MM.1S (cell line): Measurements from ENCODE around the gene ADNP2.

Source experiments
- DNase-seq: peaks from one replicate; pipeline ENCODE4 v3.0.0-alpha.2; 2015
- H2AFZ ChIP-seq: fragments of 300-600 bp; sonication (generic); 2 replicates; pipeline ENCODE4 v1.6.0; 2016; ENCODE audit warnings: antibody characterized with exemption, low read length
- H3F3A ChIP-seq: fragments of 300-600 bp; sonication (generic); 2 replicates; pipeline ENCODE4 v1.6.1; 2016; ENCODE audit warnings: mild to moderate bottlenecking, antibody characterized with exemption, low read length, moderate library complexity, mixed read lengths; ENCODE audit not compliant: insufficient read depth
- H3K27ac ChIP-seq: fragments of 300-600 bp; sonication (generic); 2 replicates; pipeline ENCODE4 v1.5.1; 2016; ENCODE audit warnings: mild to moderate bottlenecking, low read length
- H3K27me3 ChIP-seq: fragments of 300-600 bp; sonication (generic); replicated peaks from 2 replicates; pipeline ENCODE4 v1.6.0; 2016; ENCODE audit warnings: low read length; ENCODE audit not compliant: insufficient read depth
- H3K36me3 ChIP-seq: fragments of 300-600 bp; sonication (generic); replicated peaks from 2 replicates; pipeline ENCODE4 v1.6.1; 2016; ENCODE audit warnings: mild to moderate bottlenecking, low read length, mixed read lengths; ENCODE audit not compliant: insufficient read depth
- H3K4me1 ChIP-seq: fragments of 300-600 bp; sonication (generic); 2 replicates; pipeline ENCODE4 v1.6.1; 2016; ENCODE audit warnings: low read length, mixed read lengths
- H3K4me2 ChIP-seq: fragments of 300-600 bp; sonication (generic); 2 replicates; pipeline ENCODE4 v1.6.0; 2016; ENCODE audit warnings: low read depth, low read length
- H3K4me3 ChIP-seq: fragments of 300-600 bp; sonication (generic); 2 replicates; pipeline ENCODE4 v1.5.1; 2016; ENCODE audit warnings: low read length, mixed read lengths
- H3K79me2 ChIP-seq: fragments of 300-600 bp; sonication (generic); 2 replicates; pipeline ENCODE4 v1.6.1; 2016; ENCODE audit warnings: mixed run types, low read length, mixed read lengths
- H3K9ac ChIP-seq: fragments of 300-600 bp; sonication (generic); 2 replicates; pipeline ENCODE4 v1.6.1; 2016; ENCODE audit warnings: low read length, mixed read lengths
- H3K9me2 ChIP-seq: fragments of 300-600 bp; sonication (generic); replicated peaks from 2 replicates; pipeline ENCODE4 v1.6.1; 2016; ENCODE audit warnings: mild to moderate bottlenecking, low read length, mixed read lengths; ENCODE audit not compliant: insufficient read depth
- H3K9me3 ChIP-seq: fragments of 300-600 bp; sonication (generic); replicated peaks from 2 replicates; pipeline ENCODE4 v1.6.1; 2016; ENCODE audit warnings: mild to moderate bottlenecking, low read length, mixed read lengths; ENCODE audit not compliant: insufficient read depth
- H4K20me1 ChIP-seq: fragments of 300-600 bp; sonication (generic); 2 replicates; pipeline ENCODE4 v1.6.1; 2016; ENCODE audit warnings: mild to moderate bottlenecking, low read length, moderate library complexity, mixed read lengths; ENCODE audit not compliant: insufficient read depth
- EZH2 ChIP-seq: fragments of 300-600 bp; sonication (generic); optimal IDR thresholded peaks from 2 replicates; pipeline ENCODE3; 2017; ENCODE audit warnings: low read depth, mild to moderate bottlenecking, antibody characterized with exemption, low read length, mixed read lengths
- EZH2phosphoT487 ChIP-seq: fragments of 300-600 bp; sonication (generic); IDR thresholded peaks from 2 replicates; pipeline ENCODE4 v1.6.1; 2018; ENCODE audit warnings: antibody characterized with exemption, low read length
- TF ChIP-seq, protein P1 (sequence below): fragments of 300-600 bp; sonication (generic); IDR thresholded peaks from 2 replicates; pipeline ENCODE4 v1.5.1; 2016; ENCODE audit warnings: antibody characterized with exemption, low read length, mixed read lengths

Gene ADNP2

GRCh38 chr18:80180778-80181564, 71.9 kb downstream of the ADNP2 start:
- H3K4me1 ChIP-seq = no peaks in the 10 kb centered on the region
- no peak overlapping the region for H3K4me2 ChIP-seq

DNA sequence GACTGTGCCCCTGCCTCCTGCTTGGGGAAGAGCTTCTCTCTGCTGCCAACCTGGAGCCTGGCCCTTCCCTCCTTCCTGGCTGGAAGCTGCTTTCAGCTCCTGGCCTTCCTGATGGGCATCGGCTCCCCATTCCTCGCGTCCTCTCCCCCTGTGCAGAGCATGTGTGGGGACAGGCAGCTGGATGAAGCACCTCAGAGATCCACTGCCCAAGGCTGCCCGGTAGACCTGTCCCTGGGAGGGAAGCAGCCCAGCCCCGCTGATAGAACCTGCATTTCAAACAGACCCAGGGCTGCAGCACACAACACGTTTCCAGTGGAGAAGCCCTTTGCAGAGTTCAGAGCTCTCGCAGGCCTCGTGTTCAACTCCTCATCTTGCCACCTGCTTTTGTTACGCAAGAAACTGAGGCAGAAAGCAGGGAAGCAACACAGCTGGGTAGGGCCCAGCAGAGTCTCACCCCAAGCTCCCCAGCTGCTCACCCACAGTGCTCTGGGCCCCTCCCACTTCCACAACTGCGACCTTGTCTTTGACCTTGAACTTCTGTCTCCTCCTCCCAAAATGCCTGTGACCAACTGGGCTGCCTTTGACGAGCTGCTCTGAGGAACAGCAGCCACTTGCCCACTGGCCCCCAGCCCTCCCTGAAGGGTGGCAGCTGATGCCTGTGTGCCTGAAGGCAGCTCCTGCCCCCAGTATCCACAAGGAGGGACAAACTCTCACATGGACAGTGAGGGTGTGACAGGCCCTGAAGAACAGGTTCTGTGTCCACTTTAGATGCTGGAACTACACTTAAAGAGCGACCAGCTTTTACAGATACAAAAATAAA, 72.8 kb downstream of the ADNP2 start:
- H3F3A ChIP-seq = no peaks in the 10 kb centered on the region
- no peaks in the 10 kb centered on the region for H3K9me3 ChIP-seq
- H3K36me3 ChIP-seq = no peaks in the 10 kb centered on the region
- TF ChIP-seq EZH2phosphoT487 (no peak), EZH2 (no peak)
- TF ChIP-seq, protein P1, sequence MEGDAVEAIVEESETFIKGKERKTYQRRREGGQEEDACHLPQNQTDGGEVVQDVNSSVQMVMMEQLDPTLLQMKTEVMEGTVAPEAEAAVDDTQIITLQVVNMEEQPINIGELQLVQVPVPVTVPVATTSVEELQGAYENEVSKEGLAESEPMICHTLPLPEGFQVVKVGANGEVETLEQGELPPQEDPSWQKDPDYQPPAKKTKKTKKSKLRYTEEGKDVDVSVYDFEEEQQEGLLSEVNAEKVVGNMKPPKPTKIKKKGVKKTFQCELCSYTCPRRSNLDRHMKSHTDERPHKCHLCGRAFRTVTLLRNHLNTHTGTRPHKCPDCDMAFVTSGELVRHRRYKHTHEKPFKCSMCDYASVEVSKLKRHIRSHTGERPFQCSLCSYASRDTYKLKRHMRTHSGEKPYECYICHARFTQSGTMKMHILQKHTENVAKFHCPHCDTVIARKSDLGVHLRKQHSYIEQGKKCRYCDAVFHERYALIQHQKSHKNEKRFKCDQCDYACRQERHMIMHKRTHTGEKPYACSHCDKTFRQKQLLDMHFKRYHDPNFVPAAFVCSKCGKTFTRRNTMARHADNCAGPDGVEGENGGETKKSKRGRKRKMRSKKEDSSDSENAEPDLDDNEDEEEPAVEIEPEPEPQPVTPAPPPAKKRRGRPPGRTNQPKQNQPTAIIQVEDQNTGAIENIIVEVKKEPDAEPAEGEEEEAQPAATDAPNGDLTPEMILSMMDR = no peak
- H3K4me1 ChIP-seq = no peaks in the 10 kb centered on the region
- H3K27me3 ChIP-seq = no peaks in the 10 kb centered on the region
- no peak overlapping the region for H3K9ac ChIP-seq
- no peaks in the 10 kb centered on the region for H3K79me2 ChIP-seq
- no peaks in the 10 kb centered on the region for H4K20me1 ChIP-seq
- H3K9me2 ChIP-seq = no peaks in the 10 kb centered on the region
- H2AFZ ChIP-seq = no peak overlapping the region
- no peak overlapping the region for H3K4me3 ChIP-seq
- H3K4me2 ChIP-seq = no peak overlapping the region
- no peak overlapping the region for H3K27ac ChIP-seq
- no peak for DNase-seq

More at GRCh38 chr18:80180778-80181564, 71.9 kb downstream of the ADNP2 start:
- no peaks in the 10 kb centered on the region for H4K20me1 ChIP-seq
- H3K9ac ChIP-seq = no peak overlapping the region
- H3K79me2 ChIP-seq = no peaks in the 10 kb centered on the region
- no peak overlapping the region for H3K4me3 ChIP-seq
- H3K36me3 ChIP-seq = no peaks in the 10 kb centered on the region
- H3K27me3 ChIP-seq = no peaks in the 10 kb centered on the region
- no peaks in the 10 kb centered on the region for H3K9me3 ChIP-seq
- DNase-seq = no peak
- no peaks in the 10 kb centered on the region for H3K9me2 ChIP-seq
- TF ChIP-seq EZH2 = no peak
- TF ChIP-seq, protein P1 = no peak
- no peak for TF ChIP-seq EZH2phosphoT487
- H3K27ac ChIP-seq = no peak overlapping the region
- H2AFZ ChIP-seq = no peak overlapping the region
- H3F3A ChIP-seq = no peaks in the 10 kb centered on the region

GRCh38 chr18:80182855-80183254, 73.8 kb downstream of the ADNP2 start:
- H3K4me3 ChIP-seq = no peak overlapping the region
- no peaks in the 10 kb centered on the region for H4K20me1 ChIP-seq
- H3K9me3 ChIP-seq = no peaks in the 10 kb centered on the region
- H3K27me3 ChIP-seq = no peaks in the 10 kb centered on the region
- no peaks in the 10 kb centered on the region for H3F3A ChIP-seq
- TF ChIP-seq EZH2 (no peak), EZH2phosphoT487 (no peak)
- TF ChIP-seq, protein P1 = no peak
- no peak overlapping the region for H3K27ac ChIP-seq
- H3K4me2 ChIP-seq = no peak overlapping the region
- no peaks in the 10 kb centered on the region for H3K36me3 ChIP-seq
- H3K9me2 ChIP-seq = no peaks in the 10 kb centered on the region
- no peak overlapping the region for H3K9ac ChIP-seq
- no peak overlapping the region for H2AFZ ChIP-seq
- H3K79me2 ChIP-seq = no peaks in the 10 kb centered on the region
- no peaks in the 10 kb centered on the region for H3K4me1 ChIP-seq
- no peak for DNase-seq
